HepG2 (cell line): ENCODE data around the gene KCNQ2. TPM values are rescaled to one million over a fixed set of nuclear protein-coding genes. Genes with fewer than 3 reads are reported as not detected.

ENCODE experiments used
- ATAC-seq: fragments of 200-7000 bp; cut with Tn5 transposase; 3 replicates; pipeline ENCODE4 v1.9.1; 2020; ENCODE audit warnings: mild to moderate bottlenecking, moderate library complexity
- BruUV-seq: library from RNA; stranded (reverse); fragments of 400-500 nt; replicated peaks from 2 replicates; lab custom pipeline; 2021; lab: Mats Ljungman, UMichigan
- CTCF ChIA-PET: fragments of 300-600 bp; formaldehyde crosslinking; extraction: SDS; loops from one replicate; lab custom pipeline; 2021; ENCODE audit warnings: low total read pairs, inconsistent platforms, low intra/inter-chr PET ratio; lab: Yijun Ruan, JAX
- POLR2A ChIA-PET: fragments of 350-600 bp; sonication (Branson Sonifier 250); formaldehyde crosslinking; loops from one replicate; lab custom pipeline; 2020; ENCODE audit warnings: antibody characterized with exemption, inconsistent platforms; lab: Yijun Ruan, JAX
- DNase-seq: peaks from one replicate; pipeline ENCODE4 v3.0.0-alpha.2; 2015; ENCODE audit warnings: low spot score
- FAIRE-seq: peaks from 3 replicates; lab custom pipeline; 2011; peaks lifted over from hg19 to GRCh38; lab: Jason Lieb, UNC
- H2AFZ ChIP-seq: one replicate; pipeline ENCODE4 v1.6.1; 2011; ENCODE audit warnings: low read length, inconsistent platforms
- H3K27ac ChIP-seq: fragments of 300-600 bp; 3 replicates; pipeline ENCODE4 v1.8.0; 2011; ENCODE audit warnings: mixed run types, mild to moderate bottlenecking, mixed read lengths, low read length, inconsistent platforms; ENCODE audit not compliant: insufficient read depth; ENCODE audit errors: extremely low read length
- H3K27me3 ChIP-seq, 2 experiments: fragments of 200-600 bp in 1 of 2; 2 replicates in 1 of 2; 3 replicates in 1 of 2; pipeline versions ENCODE4 v1.6.0 to v1.8.0; 2011; ENCODE audit warnings: low read length in 2 of 2, mild to moderate bottlenecking in 2 of 2, moderate library complexity in 2 of 2, inconsistent platforms in 1 of 2; ENCODE audit not compliant: insufficient read depth in 2 of 2, control insufficient read depth in 1 of 2
- H3K36me3 ChIP-seq, 2 experiments: fragments of 200-600 bp in 1 of 2; replicated peaks in 1 of 2; 2 replicates in 1 of 2; 3 replicates in 1 of 2; pipeline versions ENCODE4 v1.5.1 to v1.8.0; 2011; ENCODE audit warnings: low read length in 2 of 2, inconsistent platforms in 1 of 2; ENCODE audit not compliant: insufficient read depth in 2 of 2, control insufficient read depth in 1 of 2
- H3K4me1 ChIP-seq: 2 replicates; pipeline ENCODE4 v1.5.1; 2012; ENCODE audit warnings: low read length, inconsistent platforms; ENCODE audit not compliant: insufficient read depth
- H3K4me2 ChIP-seq: 2 replicates; pipeline ENCODE4 v1.6.0; 2011; ENCODE audit warnings: low read depth, low read length, inconsistent platforms
- H3K4me3 ChIP-seq, 3 experiments: fragments of 200-600 bp in 1 of 3; sonication (generic), shearing (Covaris generic) in 1 of 3; replicated peaks in 1 of 3; 2 replicates each; pipeline ENCODE4 v1.5.1; 2011 to 2016; ENCODE audit warnings: low read length in 3 of 3, inconsistent platforms in 2 of 3, low read depth in 2 of 3, mild to moderate bottlenecking in 2 of 3, control low read depth in 1 of 3, mixed read lengths in 1 of 3; ENCODE audit not compliant: insufficient read depth in 1 of 3
- H3K79me2 ChIP-seq: one replicate; pipeline ENCODE4 v1.6.1; 2011; ENCODE audit warnings: low read length, inconsistent platforms; ENCODE audit not compliant: insufficient read depth
- H3K9ac ChIP-seq: 2 replicates; pipeline ENCODE4 v1.6.0; 2011; ENCODE audit warnings: mild to moderate bottlenecking, low read depth, low read length, inconsistent platforms; ENCODE audit not compliant: insufficient read depth
- H3K9me3 ChIP-seq: 2 replicates; pipeline ENCODE4 v1.5.1; 2012; ENCODE audit warnings: mild to moderate bottlenecking, low read length
- H4K20me1 ChIP-seq: 2 replicates; pipeline ENCODE4 v1.6.0; 2011; ENCODE audit warnings: inconsistent platforms, mild to moderate bottlenecking, low read length, moderate library complexity; ENCODE audit not compliant: insufficient read depth
- ESRRA ChIP-seq: sonication (generic); formaldehyde crosslinking; IDR thresholded peaks from 2 replicates; pipeline ENCODE4 v1.5.1; 2020; ENCODE audit warnings: mild to moderate bottlenecking, low read depth, missing genetic modification reagents
- KAT2B ChIP-seq: fragments of 150-350 bp; IDR thresholded peaks from 2 replicates; pipeline ENCODE4 v1.6.1; 2014; ENCODE audit warnings: low read depth, low read length, borderline replicate concordance
- NFKB2 ChIP-seq: sonication (generic); formaldehyde crosslinking; IDR thresholded peaks from 2 replicates; pipeline ENCODE4 v1.4.0; 2020; ENCODE audit warnings: missing genetic modification reagents, borderline replicate concordance
- RAD51 ChIP-seq: fragments of 450-650 bp; IDR thresholded peaks from 2 replicates; pipeline ENCODE4 v1.6.1; 2016; ENCODE audit warnings: borderline replicate concordance
- ZNF124 ChIP-seq: sonication (generic); formaldehyde crosslinking; IDR thresholded peaks from 2 replicates; pipeline ENCODE4 v1.4.0; 2020; ENCODE audit warnings: missing genetic modification reagents
- ZNF468 ChIP-seq: sonication (generic); formaldehyde crosslinking; IDR thresholded peaks from 2 replicates; pipeline ENCODE4 v1.8.0; 2022; ENCODE audit warnings: mild to moderate bottlenecking, moderate library complexity, missing genetic modification reagents
- ZNF569 ChIP-seq: sonication (generic); formaldehyde crosslinking; IDR thresholded peaks from 2 replicates; pipeline ENCODE4 v1.5.0; 2020; ENCODE audit warnings: mild to moderate bottlenecking, missing genetic modification reagents, moderate library complexity, borderline replicate concordance
- ZNF724P ChIP-seq: sonication (generic); formaldehyde crosslinking; IDR thresholded peaks from 2 replicates; pipeline ENCODE4 v1.8.0; 2022; ENCODE audit warnings: missing genetic modification reagents, borderline replicate concordance
- ZNF891 ChIP-seq: sonication (generic); formaldehyde crosslinking; IDR thresholded peaks from 2 replicates; pipeline ENCODE4 v1.5.0; 2020; ENCODE audit warnings: mild to moderate bottlenecking, missing genetic modification reagents
- WGBS: methylation state at CpG from one replicate; pipeline ENCODE4 v1.1.6; 2017; ENCODE audit warnings: low lambda C conversion rate; 5-methylcytosine and 5-hydroxymethylcytosine counted together
- in situ Hi-C: cut with HindIII; loops from 2 replicates; pipeline ENCODE4 v1.10.0; 2017; ENCODE audit warnings: low pct_unique_long_range_greater_than_20kb; ENCODE audit not compliant: extremely low pct_ligation_motif_present
- intact Hi-C: fragments of 100-400 bp; cut with micrococcal nuclease; formaldehyde crosslinking; loops from one replicate; pipeline ENCODE4 v1.10.0; 2022; ENCODE audit not compliant: unreplicated experiment
- polyA plus RNA-seq, 8 experiments: library from polyadenylated mRNA; depleted of rRNA in 3 of 8; stranded (reverse) in 7 of 8; unstranded in 1 of 8; fragments of >200 nt; fragmentation: Illumina TruSeq in 4 of 8; extraction: Trizol in 4 of 8; gene quantifications; 2 replicates each; pipeline versions ENCODE4 v1.2.1 to v1.2.3, GENCODE V29; 2011 to 2016; ENCODE audit warnings: low read depth in 4 of 8, missing spikeins in 1 of 8, mixed read lengths in 1 of 8; ENCODE audit not compliant: insufficient read depth in 1 of 8
- total RNA-seq, 5 experiments: library from RNA; depleted of rRNA; stranded (reverse); fragments of >200 nt; fragmentation: Illumina TruSeq; extraction: Trizol; gene quantifications; 2 replicates each; pipeline ENCODE4 v1.2.3, GENCODE V29; 2016; ENCODE audit warnings: low read depth in 1 of 5
- TF ChIP-seq, protein P1 (sequence below): sonication (generic); formaldehyde crosslinking; IDR thresholded peaks from 2 replicates; pipeline ENCODE4; 2020; ENCODE audit warnings: missing genetic modification reagents, mild to moderate bottlenecking, borderline replicate concordance
- TF ChIP-seq, protein P2 (sequence below): sonication (generic); formaldehyde crosslinking; IDR thresholded peaks from 2 replicates; pipeline ENCODE4 v1.5.1; 2020; ENCODE audit warnings: mild to moderate bottlenecking, missing genetic modification reagents, moderate library complexity

The KCNQ2 gene
- total and polyA plus RNA-seq, 2 of the 13 experiments (the other 11 are each of a cell fraction or from before 2014, with no cell fraction given), result not detected

GRCh38 chr20:63434599-63435378 is 37.7 kb downstream of the KCNQ2 start (continued):
- TF ChIP-seq, protein P1, sequence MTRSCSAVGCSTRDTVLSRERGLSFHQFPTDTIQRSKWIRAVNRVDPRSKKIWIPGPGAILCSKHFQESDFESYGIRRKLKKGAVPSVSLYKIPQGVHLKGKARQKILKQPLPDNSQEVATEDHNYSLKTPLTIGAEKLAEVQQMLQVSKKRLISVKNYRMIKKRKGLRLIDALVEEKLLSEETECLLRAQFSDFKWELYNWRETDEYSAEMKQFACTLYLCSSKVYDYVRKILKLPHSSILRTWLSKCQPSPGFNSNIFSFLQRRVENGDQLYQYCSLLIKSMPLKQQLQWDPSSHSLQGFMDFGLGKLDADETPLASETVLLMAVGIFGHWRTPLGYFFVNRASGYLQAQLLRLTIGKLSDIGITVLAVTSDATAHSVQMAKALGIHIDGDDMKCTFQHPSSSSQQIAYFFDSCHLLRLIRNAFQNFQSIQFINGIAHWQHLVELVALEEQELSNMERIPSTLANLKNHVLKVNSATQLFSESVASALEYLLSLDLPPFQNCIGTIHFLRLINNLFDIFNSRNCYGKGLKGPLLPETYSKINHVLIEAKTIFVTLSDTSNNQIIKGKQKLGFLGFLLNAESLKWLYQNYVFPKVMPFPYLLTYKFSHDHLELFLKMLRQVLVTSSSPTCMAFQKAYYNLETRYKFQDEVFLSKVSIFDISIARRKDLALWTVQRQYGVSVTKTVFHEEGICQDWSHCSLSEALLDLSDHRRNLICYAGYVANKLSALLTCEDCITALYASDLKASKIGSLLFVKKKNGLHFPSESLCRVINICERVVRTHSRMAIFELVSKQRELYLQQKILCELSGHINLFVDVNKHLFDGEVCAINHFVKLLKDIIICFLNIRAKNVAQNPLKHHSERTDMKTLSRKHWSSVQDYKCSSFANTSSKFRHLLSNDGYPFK (CRISPR knock-in tag), result peak; percentile 60; the same call in 1 of the 2 replicates
- TF ChIP-seq ZNF124 (CRISPR knock-in tag), result peak; percentile 70; the same call in 1 of the 2 replicates
- TF ChIP-seq ZNF891 (CRISPR knock-in tag), result peak; percentile 38; the same call in 1 of the 2 replicates
- TF ChIP-seq RAD51, result peak; percentile 97
- no peak for TF ChIP-seq ESRRA (CRISPR knock-in tag)
- no peak for TF ChIP-seq ZNF468 (CRISPR knock-in tag)

DNA sequence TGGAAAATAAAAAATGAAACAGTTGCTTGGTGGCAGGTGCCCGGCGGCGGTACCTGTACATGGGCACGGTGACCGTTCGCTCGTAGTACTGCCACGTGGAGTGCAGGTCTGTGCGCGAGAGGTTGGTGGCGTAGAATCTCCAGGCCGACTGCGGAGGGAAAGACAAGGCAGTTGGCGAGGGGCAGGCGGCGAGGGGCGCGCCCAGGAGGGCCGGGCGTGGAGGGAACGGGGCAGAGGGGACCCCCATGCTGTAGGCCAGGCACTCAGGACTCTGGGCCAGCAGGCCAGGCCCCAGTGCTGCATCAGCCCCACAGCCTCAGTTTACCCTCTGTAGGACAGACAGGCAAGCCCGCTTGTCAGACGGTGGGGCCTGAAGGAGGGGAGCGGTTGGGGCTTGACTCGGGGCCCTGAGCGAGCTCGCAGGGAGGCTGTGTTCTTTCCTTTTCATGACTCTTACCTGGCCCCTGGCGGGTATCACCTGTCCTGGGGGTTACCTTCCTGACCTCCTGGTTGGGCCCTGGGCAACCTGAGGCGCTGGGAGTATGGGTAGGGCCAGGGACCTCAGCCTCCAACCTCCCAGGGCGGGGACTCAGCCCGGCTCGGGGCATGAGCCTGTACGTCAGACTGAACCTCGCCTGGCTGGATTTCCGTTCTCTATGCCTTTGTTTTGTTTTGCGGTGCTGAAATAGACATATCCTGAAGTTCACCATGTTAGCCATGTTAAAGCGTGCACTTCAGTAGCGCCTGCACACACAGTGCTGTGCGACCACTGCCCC is 38.5 kb downstream of the KCNQ2 start:
- Histone ChIP-seq H3K27ac (no peak overlapping the region), H3K9me3 (no peaks in the 10 kb centered on the region), H3K79me2 (no peaks in the 10 kb centered on the region), H4K20me1 (peaks cover 4% of the 10 kb centered on the region; the same call in 1 of the 2 replicates), H3K9ac (no peak overlapping the region), H3K36me3 (no peaks in the 10 kb centered on the region), H3K4me3 (no peak overlapping the region), H2AFZ (no peak overlapping the region), H3K27me3 (peaks cover 12 to 44% of the 10 kb centered on the region in 2 experiments), H3K4me1 (no peaks in the 10 kb centered on the region), H3K4me2 (no peak overlapping the region)
- BruUV-seq, result no TSS peak
- ChIA-PET POLR2A (no interaction called here), CTCF (no interaction called here)
- 75% methylated on average over 39 of the region's 39 CpGs for WGBS
- intact Hi-C loops (no loop called here), in situ Hi-C loops (no loop called here)
- DNase-seq (no peak), FAIRE-seq (no peak), ATAC-seq (peak; percentile 14; the same call in 2 of the 3 replicates)
- TF ChIP-seq ZNF724P (0 out of 2 replicates have a peak, but pooled peaks have one; percentile 1), KAT2B (0 out of 2 replicates have a peak, but pooled peaks have one; percentile 13), NFKB2 (peak; percentile 18; the same call in 1 of the 2 replicates), ZNF569 (CRISPR knock-in tag) (no peak)
- TF ChIP-seq, protein P2, sequence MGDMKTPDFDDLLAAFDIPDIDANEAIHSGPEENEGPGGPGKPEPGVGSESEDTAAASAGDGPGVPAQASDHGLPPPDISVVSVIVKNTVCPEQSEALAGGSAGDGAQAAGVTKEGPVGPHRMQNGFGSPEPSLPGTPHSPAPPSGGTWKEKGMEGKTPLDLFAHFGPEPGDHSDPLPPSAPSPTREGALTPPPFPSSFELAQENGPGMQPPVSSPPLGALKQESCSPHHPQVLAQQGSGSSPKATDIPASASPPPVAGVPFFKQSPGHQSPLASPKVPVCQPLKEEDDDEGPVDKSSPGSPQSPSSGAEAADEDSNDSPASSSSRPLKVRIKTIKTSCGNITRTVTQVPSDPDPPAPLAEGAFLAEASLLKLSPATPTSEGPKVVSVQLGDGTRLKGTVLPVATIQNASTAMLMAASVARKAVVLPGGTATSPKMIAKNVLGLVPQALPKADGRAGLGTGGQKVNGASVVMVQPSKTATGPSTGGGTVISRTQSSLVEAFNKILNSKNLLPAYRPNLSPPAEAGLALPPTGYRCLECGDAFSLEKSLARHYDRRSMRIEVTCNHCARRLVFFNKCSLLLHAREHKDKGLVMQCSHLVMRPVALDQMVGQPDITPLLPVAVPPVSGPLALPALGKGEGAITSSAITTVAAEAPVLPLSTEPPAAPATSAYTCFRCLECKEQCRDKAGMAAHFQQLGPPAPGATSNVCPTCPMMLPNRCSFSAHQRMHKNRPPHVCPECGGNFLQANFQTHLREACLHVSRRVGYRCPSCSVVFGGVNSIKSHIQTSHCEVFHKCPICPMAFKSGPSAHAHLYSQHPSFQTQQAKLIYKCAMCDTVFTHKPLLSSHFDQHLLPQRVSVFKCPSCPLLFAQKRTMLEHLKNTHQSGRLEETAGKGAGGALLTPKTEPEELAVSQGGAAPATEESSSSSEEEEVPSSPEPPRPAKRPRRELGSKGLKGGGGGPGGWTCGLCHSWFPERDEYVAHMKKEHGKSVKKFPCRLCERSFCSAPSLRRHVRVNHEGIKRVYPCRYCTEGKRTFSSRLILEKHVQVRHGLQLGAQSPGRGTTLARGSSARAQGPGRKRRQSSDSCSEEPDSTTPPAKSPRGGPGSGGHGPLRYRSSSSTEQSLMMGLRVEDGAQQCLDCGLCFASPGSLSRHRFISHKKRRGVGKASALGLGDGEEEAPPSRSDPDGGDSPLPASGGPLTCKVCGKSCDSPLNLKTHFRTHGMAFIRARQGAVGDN (CRISPR knock-in tag), result peak; percentile 6; the same call in 1 of the 2 replicates
